ENCODE data around the gene BEND3.
"Not testable (repeated sequence)": the region's sequence is repeated elsewhere in the genome, so short reads cannot be mapped to it uniquely, and the experiment has no call there.

BEND3 gene

DNA sequence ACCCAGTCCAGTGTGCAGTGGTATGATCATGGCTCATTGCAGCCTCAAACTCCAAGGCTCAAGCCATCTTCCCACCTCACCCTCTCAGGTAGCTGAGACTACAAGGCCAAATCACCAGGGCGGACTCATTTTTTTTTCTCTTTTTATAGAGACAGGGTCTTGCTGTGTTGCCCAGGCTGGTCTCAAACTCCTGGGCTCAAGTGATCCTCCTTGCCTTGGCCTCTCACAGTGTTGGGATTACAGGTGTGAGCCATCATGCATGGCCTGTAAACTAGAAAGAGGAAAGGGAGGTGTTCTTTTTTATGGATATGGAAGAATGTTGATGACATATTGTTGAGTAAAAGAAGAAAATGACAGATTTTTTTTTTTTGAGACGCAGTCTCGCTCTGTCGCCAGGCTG lies 5.1 kb upstream of the BEND3 start:
- Histone ChIP-seq H3K4me1 (ENCODE audit: insufficient read depth, low read length, poor library complexity, severe bottlenecking) (peaks cover 18% of the 10 kb centered on the region), H3K79me2 (ENCODE audit: insufficient read depth, low read length) (no peaks in the 10 kb centered on the region), H3K9me2 (replicated peaks; ENCODE audit: low read depth, low read length) (no peaks in the 10 kb centered on the region), H3K4me3 (ENCODE audit: low read length, poor library complexity, severe bottlenecking) (no peak overlapping the region), H3K9ac (ENCODE audit: low read depth, low read length, poor library complexity, severe bottlenecking) (no peak overlapping the region), H3K9me3 (ENCODE audit: insufficient read depth, low read depth, low read length) (no peaks in the 10 kb centered on the region), H3F3A (ENCODE audit: low read depth) (peaks cover 5% of the 10 kb centered on the region; the same call in 1 of the 2 replicates), H4K20me1 (ENCODE audit: insufficient read depth, low read length, poor library complexity, severe bottlenecking) (no peaks in the 10 kb centered on the region), H3K4me2 (ENCODE audit: low read depth, low read length, poor library complexity, severe bottlenecking) (no peak overlapping the region), H2AFZ (ENCODE audit: low read length) (no peak overlapping the region), H3K27me3 (ENCODE audit: insufficient read depth, low read length, poor library complexity, severe bottlenecking) (no peaks in the 10 kb centered on the region), H3K36me3 (ENCODE audit: insufficient read depth, low read length) (no peaks in the 10 kb centered on the region)
- no peak for TF ChIP-seq EZH2phosphoT487 (IDR thresholded peaks at IDR 0.05; ENCODE audit: borderline replicate concordance)
- TF ChIP-seq, protein P1, sequence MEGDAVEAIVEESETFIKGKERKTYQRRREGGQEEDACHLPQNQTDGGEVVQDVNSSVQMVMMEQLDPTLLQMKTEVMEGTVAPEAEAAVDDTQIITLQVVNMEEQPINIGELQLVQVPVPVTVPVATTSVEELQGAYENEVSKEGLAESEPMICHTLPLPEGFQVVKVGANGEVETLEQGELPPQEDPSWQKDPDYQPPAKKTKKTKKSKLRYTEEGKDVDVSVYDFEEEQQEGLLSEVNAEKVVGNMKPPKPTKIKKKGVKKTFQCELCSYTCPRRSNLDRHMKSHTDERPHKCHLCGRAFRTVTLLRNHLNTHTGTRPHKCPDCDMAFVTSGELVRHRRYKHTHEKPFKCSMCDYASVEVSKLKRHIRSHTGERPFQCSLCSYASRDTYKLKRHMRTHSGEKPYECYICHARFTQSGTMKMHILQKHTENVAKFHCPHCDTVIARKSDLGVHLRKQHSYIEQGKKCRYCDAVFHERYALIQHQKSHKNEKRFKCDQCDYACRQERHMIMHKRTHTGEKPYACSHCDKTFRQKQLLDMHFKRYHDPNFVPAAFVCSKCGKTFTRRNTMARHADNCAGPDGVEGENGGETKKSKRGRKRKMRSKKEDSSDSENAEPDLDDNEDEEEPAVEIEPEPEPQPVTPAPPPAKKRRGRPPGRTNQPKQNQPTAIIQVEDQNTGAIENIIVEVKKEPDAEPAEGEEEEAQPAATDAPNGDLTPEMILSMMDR (conservative IDR thresholded peaks at IDR 0.05; ENCODE audit: low read length): no peak

DNA sequence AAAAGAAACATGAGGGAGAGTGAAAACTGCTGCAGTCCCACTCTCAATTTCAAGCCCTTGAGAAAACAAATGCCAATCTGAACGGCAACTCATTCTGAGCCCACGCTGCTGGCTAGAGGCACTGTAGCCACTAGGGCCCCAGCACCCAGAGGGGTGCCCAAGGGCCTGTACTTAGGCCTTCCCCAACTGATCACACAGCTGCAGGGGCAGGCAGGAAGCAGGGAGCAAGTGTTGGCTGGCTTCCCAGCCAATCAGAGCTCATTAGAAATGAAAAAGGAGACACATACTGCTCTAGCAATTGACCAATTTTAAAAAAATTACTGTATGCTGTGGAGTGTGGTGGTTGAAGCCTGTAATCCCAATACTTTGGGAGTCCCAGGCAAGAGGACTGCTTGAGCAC lies 3.7 kb upstream of the BEND3 start:
- Histone ChIP-seq H3F3A (ENCODE audit: low read depth) (peaks cover 5% of the 10 kb centered on the region; the same call in 1 of the 2 replicates), H3K9me2 (replicated peaks; ENCODE audit: low read depth, low read length) (no peaks in the 10 kb centered on the region), H3K27me3 (ENCODE audit: insufficient read depth, low read length, poor library complexity, severe bottlenecking) (no peaks in the 10 kb centered on the region), H3K9ac (ENCODE audit: low read depth, low read length, poor library complexity, severe bottlenecking) (no peak overlapping the region), H3K4me3 (ENCODE audit: low read length, poor library complexity, severe bottlenecking) (no peak overlapping the region), H3K36me3 (ENCODE audit: insufficient read depth, low read length) (no peaks in the 10 kb centered on the region), H2AFZ (ENCODE audit: low read length) (no peak overlapping the region), H4K20me1 (ENCODE audit: insufficient read depth, low read length, poor library complexity, severe bottlenecking) (no peaks in the 10 kb centered on the region), H3K79me2 (ENCODE audit: insufficient read depth, low read length) (no peaks in the 10 kb centered on the region), H3K4me2 (ENCODE audit: low read depth, low read length, poor library complexity, severe bottlenecking) (no peak overlapping the region), H3K4me1 (ENCODE audit: insufficient read depth, low read length, poor library complexity, severe bottlenecking) (peaks cover 18% of the 10 kb centered on the region), H3K9me3 (ENCODE audit: insufficient read depth, low read depth, low read length) (no peaks in the 10 kb centered on the region)
- TF ChIP-seq, protein P1 (conservative IDR thresholded peaks at IDR 0.05; ENCODE audit: low read length): no peak
- no peak for TF ChIP-seq EZH2phosphoT487 (IDR thresholded peaks at IDR 0.05; ENCODE audit: borderline replicate concordance)

DNA sequence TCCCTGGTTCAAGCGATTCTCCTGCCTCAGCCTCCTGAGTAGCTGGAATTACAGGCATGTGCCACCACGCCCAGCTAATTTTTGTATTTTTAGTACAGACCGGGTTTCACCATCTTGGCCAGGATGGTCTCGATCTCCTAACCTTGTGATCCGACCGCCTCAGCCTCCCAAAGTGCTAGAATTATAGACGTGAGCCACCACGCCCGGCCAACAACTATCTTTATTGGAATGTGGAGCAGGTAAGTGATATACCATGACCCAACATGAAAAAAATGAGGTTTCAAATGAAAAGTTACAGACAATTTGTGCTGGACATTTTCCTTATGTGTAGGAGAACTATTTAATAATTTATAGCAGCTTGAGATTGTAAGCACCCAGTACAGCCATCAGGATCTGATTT lies 3.2 kb upstream of the BEND3 start:
- H3K4me3 ChIP-seq (ENCODE audit: low read length, poor library complexity, severe bottlenecking); H2AFZ ChIP-seq (ENCODE audit: low read length); H3K36me3 ChIP-seq (ENCODE audit: insufficient read depth, low read length); H4K20me1 ChIP-seq (ENCODE audit: insufficient read depth, low read length, poor library complexity, severe bottlenecking); H3K4me2 ChIP-seq (ENCODE audit: low read depth, low read length, poor library complexity, severe bottlenecking); H3K9me3 ChIP-seq (ENCODE audit: insufficient read depth, low read depth, low read length); H3K9ac ChIP-seq (ENCODE audit: low read depth, low read length, poor library complexity, severe bottlenecking); H3F3A ChIP-seq (ENCODE audit: low read depth); H3K79me2 ChIP-seq (ENCODE audit: insufficient read depth, low read length); H3K9me2 ChIP-seq (replicated peaks; ENCODE audit: low read depth, low read length); H3K27me3 ChIP-seq (ENCODE audit: insufficient read depth, low read length, poor library complexity, severe bottlenecking): not testable (repeated sequence)
- H3K4me1 ChIP-seq (ENCODE audit: insufficient read depth, low read length, poor library complexity, severe bottlenecking): peaks cover 22% of the 10 kb centered on the region

DNA sequence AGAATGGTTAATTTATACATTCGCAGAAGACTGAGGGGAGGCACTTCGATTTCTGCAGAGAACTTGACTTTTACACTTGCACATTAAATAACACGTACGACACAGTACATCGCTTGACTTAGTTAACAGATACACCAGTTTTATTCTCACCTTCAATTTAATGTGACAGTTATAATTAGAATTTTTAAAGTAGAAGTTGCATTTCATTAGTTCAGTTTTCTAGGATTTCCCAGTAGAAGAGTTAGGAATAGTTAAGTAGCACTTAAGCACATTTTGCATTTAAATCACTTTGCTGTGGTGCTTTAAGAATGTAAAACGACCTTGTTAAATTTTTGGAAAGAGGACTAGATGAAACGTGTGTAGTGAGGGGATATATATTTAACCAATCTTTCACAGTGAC lies 1.6 kb upstream of the BEND3 start:
- Histone ChIP-seq H3K4me2 (ENCODE audit: low read depth, low read length, poor library complexity, severe bottlenecking) (peak overlapping the region; percentile 96), H3K79me2 (ENCODE audit: insufficient read depth, low read length) (peaks cover 20% of the 10 kb centered on the region), H3K9me2 (replicated peaks; ENCODE audit: low read depth, low read length) (no peaks in the 10 kb centered on the region), H3K36me3 (ENCODE audit: insufficient read depth, low read length) (no peaks in the 10 kb centered on the region), H3K9ac (ENCODE audit: low read depth, low read length, poor library complexity, severe bottlenecking) (peak overlapping the region; percentile 84), H3F3A (ENCODE audit: low read depth) (peaks cover 5% of the 10 kb centered on the region; the same call in 1 of the 2 replicates), H3K27me3 (ENCODE audit: insufficient read depth, low read length, poor library complexity, severe bottlenecking) (no peaks in the 10 kb centered on the region), H3K4me1 (ENCODE audit: insufficient read depth, low read length, poor library complexity, severe bottlenecking) (peaks cover 25% of the 10 kb centered on the region), H2AFZ (ENCODE audit: low read length) (peak overlapping the region; percentile 83), H3K4me3 (ENCODE audit: low read length, poor library complexity, severe bottlenecking) (peak overlapping the region; percentile 84), H4K20me1 (ENCODE audit: insufficient read depth, low read length, poor library complexity, severe bottlenecking) (no peaks in the 10 kb centered on the region), H3K9me3 (ENCODE audit: insufficient read depth, low read depth, low read length) (no peaks in the 10 kb centered on the region)
- no peak for TF ChIP-seq EZH2phosphoT487 (IDR thresholded peaks at IDR 0.05; ENCODE audit: borderline replicate concordance)
- TF ChIP-seq, protein P1 (conservative IDR thresholded peaks at IDR 0.05; ENCODE audit: low read length): no peak

All from Loucy (cell line).